Ovary (tissue), 3 donors: ENCODE data around the gene FAT1.

ENCODE experiments used
- CTCF ChIP-seq, 3 donors: fragments of 450-650 bp in 2 of 3; fragments of 200-600 bp in 1 of 3; IDR thresholded peaks; one replicate each; pipeline versions ENCODE4 v1.5.1 to v1.8.0; 2016 to 2022; ENCODE audit warnings: antibody characterized with exemption in 3 of 3, mild to moderate bottlenecking in 1 of 3
- POLR2A ChIP-seq: fragments of 450-650 bp; IDR thresholded peaks from one replicate; pipeline ENCODE4 v1.6.1; 2017; ENCODE audit warnings: antibody characterized with exemption, mild to moderate bottlenecking, moderate library complexity
- donor health status: DM: no; HTN: no; CAD: no.

GRCh38 chr4:186553717-186554116, 169.9 kb downstream of the FAT1 start:
- TF ChIP-seq CTCF (IDR thresholded peaks at IDR 0.05) (no peak), POLR2A (no peak)
